Measurements from ENCODE around the gene UBE2V1. TPM values are rescaled to one million over a fixed set of nuclear protein-coding genes. Genes with fewer than 3 reads are reported as not detected.

Gene UBE2V1
- total and polyA plus RNA-seq, 2 of the 13 experiments (the other 11 are each of a cell fraction or from before 2014, with no cell fraction given), result 81.3 to 132 TPM

- TF ChIP-seq NCOA2 (CRISPR knock-in tag; IDR thresholded peaks at IDR 0.05) (no peak), EED (CRISPR knock-in tag; IDR thresholded peaks at IDR 0.05) (no peak), CHCHD3 (CRISPR knock-in tag; IDR thresholded peaks at IDR 0.05) (0 out of 2 replicates have a peak, but pooled peaks have one; percentile 56), CERS6 (CRISPR knock-in tag; IDR thresholded peaks at IDR 0.05) (no peak), JUNB (CRISPR knock-in tag; IDR thresholded peaks at IDR 0.05; ENCODE audit: borderline replicate concordance) (no peak), SIN3A (IDR thresholded peaks at IDR 0.05; ENCODE audit: borderline replicate concordance, low read depth, low read length) (no peak), ZNF230 (CRISPR knock-in tag; IDR thresholded peaks at IDR 0.05) (0 out of 2 replicates have a peak, but pooled peaks have one; percentile 14), ZBTB4 (CRISPR knock-in tag; IDR thresholded peaks at IDR 0.05; ENCODE audit: borderline replicate concordance) (peak; percentile 34; the same call in 1 of the 2 replicates), ZNF646 (CRISPR knock-in tag; IDR thresholded peaks at IDR 0.05) (no peak), ZNF512 (CRISPR knock-in tag; IDR thresholded peaks at IDR 0.05) (no peak), ZC3H4 (CRISPR knock-in tag; IDR thresholded peaks at IDR 0.05; ENCODE audit: borderline replicate concordance) (no peak), EP300 (IDR thresholded peaks at IDR 0.05; ENCODE audit: low read depth in 2 of 2, low read length in 2 of 2) (no peak), EP300 (CRISPR knock-in tag; IDR thresholded peaks at IDR 0.05; ENCODE audit: borderline replicate concordance) (no peak), SALL1 (CRISPR knock-in tag; IDR thresholded peaks at IDR 0.05) (peak; percentile 32; the same call in 1 of the 2 replicates), ZNF101 (CRISPR knock-in tag; IDR thresholded peaks at IDR 0.05; ENCODE audit: borderline replicate concordance, low read depth) (no peak), ZNF841 (CRISPR knock-in tag; IDR thresholded peaks at IDR 0.05; ENCODE audit: borderline replicate concordance) (no peak)
These were observed 69.2 kb downstream of the UBE2V1 start (continued) for GRCh38 chr20:50043573-50044352.
